B cell (primary cell): Measurements from ENCODE around the gene CCDC24.

Source experiments
- CTCF ChIP-seq: fragments of 200-600 bp; IDR thresholded peaks from one replicate; pipeline ENCODE4 v1.8.0; 2022; ENCODE audit warnings: antibody characterized with exemption, mild to moderate bottlenecking
- EZH2 ChIP-seq: IDR thresholded peaks from 2 replicates; pipeline ENCODE4 v1.6.1; 2012; ENCODE audit warnings: borderline replicate concordance, low read depth, mild to moderate bottlenecking, moderate library complexity, low read length; ENCODE audit not compliant: insufficient read depth, poor library complexity, severe bottlenecking

DNA sequence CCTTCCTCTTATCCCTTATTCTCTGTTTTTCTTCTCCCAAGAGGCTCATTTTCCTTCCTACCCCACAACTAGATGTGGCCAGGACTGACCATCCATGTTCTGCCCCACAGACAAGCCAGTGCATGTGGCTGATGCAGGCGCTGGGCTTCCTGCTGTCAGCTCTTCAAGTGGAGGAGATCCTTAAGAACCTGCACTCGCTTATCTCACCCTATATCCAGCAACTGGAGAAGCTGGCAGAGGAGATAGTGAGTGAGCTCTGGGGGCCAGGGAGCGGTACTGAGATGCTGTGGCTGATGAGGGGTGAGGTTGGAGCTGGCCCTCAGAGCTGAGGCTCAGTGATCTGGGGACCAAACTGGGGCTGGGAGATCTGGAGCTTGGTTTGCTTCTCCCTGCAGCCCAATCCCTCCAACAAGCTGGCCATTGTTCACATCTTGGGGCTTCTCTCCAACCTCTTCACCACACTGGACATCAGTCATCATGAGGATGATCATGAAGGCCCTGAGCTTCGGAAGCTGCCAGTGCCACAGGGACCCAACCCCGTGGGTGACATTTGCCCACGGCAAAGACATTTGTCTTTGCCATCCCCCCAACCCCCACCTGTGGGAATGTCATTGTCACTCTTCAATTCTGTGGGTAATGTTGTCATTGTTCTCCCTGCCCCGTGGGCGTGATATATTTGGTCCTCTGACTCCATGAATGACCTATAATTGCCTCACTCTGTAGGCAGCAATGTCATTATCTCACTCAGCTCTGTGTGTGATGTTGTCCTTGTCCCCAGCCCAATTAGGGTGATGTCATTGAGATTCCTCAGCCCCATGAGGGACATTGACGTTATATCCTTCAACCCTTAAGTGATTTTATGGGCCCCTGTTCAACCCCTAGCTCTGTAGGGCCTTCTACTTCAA is 32.8 kb upstream of the CCDC24 start:
- TF ChIP-seq EZH2 (no peak), CTCF (no peak)
